Pancreas (tissue), 10 donors: Measurements from ENCODE around the gene ATP6V1F. TPM values are rescaled to one million over a fixed set of nuclear protein-coding genes. Genes with fewer than 3 reads are reported as not detected.

Experiments used
- ATAC-seq, 4 donors: fragments of 200-7000 bp; cut with Tn5 transposase; one replicate each; pipeline versions ENCODE4 v1.8.0 to v1.9.1; 2020; ENCODE audit warnings: mild to moderate bottlenecking in 4 of 4, moderate library complexity in 4 of 4
- DNase-seq, 6 donors: peaks; one replicate each; pipeline ENCODE4 v3.0.0-alpha.2; 2020
- FAIRE-seq: peaks from 2 replicates; lab custom pipeline; 2012; peaks lifted over from hg19 to GRCh38; lab: Jason Lieb, UNC
- H3K27ac ChIP-seq, 4 donors: fragments of 200-600 bp; sonication (generic); 1 replicate in 3 of 4; 2 replicates in 1 of 4; pipeline versions ENCODE4 v1.5.0 to v1.8.0; 2020
- H3K27me3 ChIP-seq, 4 donors: fragments of 200-600 bp; one replicate each; pipeline ENCODE4 v1.8.0; 2021
- H3K36me3 ChIP-seq, 3 donors: fragments of 200-600 bp; sonication (generic) in 1 of 3; one replicate each; pipeline versions ENCODE4 v1.5.0 to v1.8.0; 2020 to 2021
- H3K4me1 ChIP-seq, 3 donors: fragments of 200-600 bp; one replicate each; pipeline ENCODE4 v1.8.0; 2021
- H3K4me3 ChIP-seq, 4 donors: fragments of 200-600 bp; sonication (generic) in 2 of 4; one replicate each; pipeline versions ENCODE4 v1.5.0 to v1.8.0; 2020 to 2021
- H3K9me3 ChIP-seq, 4 donors: fragments of 200-600 bp; one replicate each; pipeline ENCODE4 v1.8.0; 2021
- WGBS, 2 donors: extraction: QIAGEN DNeasy Blood & Tissue Kit; methylation state at CpG; one replicate each; pipeline ENCODE4 v1.1.7; 2013; 5-methylcytosine and 5-hydroxymethylcytosine counted together
- intact Hi-C, 3 donors: fragments of 100-400 bp; cut with DNase I; formaldehyde crosslinking; loops; one replicate each; pipeline versions ENCODE4 v1.11.1 to v1.14.2; 2022
- polyA plus RNA-seq, 2 donors: library from polyadenylated mRNA; stranded (reverse); fragments of 200-250 nt; gene quantifications; one replicate each; pipeline ENCODE4 v1.2.3, GENCODE V29; 2013
- total RNA-seq, 6 donors: library from RNA; stranded (reverse); fragmentation: NEBNext Ultra II Directional in 4 of 6; extraction: Animal tissue kit (Norgen Biotek cat#: 25700) in 4 of 6; gene quantifications; one replicate each; pipeline versions ENCODE4 v1.2.1 to v1.2.4, GENCODE V29; 2021 to 2023
- TF ChIP-seq, protein P1 (sequence below), 4 donors: fragments of 200-600 bp; sonication (generic) in 3 of 4; IDR thresholded peaks; one replicate each; pipeline versions ENCODE4 v1.5.0 to v1.8.0; 2021; ENCODE audit warnings: antibody characterized with exemption in 4 of 4
- donor health status: healthy with polysubstance abuse.
- donor health status: DM: no; HTN: no; CAD: no; lungs with moderate emphysema.
- donor health status: DM: no; HTN: no; CAD: no.
- donor health status: control.
- donor health status: control.
- donor health status: Bipolar disorder and iron deficiency.
- donor health status: DM: yes; HTN: yes; CAD: no.
- donor health status: DM: no; HTN: no; CAD: no.
- donor health status: DM: no; HTN: no; CAD: no.
- donor health status: DM: yes; HTN: yes; CAD: no.

Gene ATP6V1F
- total and polyA plus RNA-seq, 8 donors: 28.1 to 96.9 (median 45.3) TPM

GRCh38 chr7:128858380-128859231 lies 4.0 kb upstream of the ATP6V1F start:
- no peak overlapping the region for H3K4me3 ChIP-seq
- no peak for FAIRE-seq
- peak in 1 of 6 donors; percentile 44 for DNase-seq
- no peak overlapping the region for H3K27ac ChIP-seq
- intact Hi-C loops: no loop called here
- H3K36me3 ChIP-seq: no peaks in the 10 kb centered on the region
- TF ChIP-seq, protein P1, sequence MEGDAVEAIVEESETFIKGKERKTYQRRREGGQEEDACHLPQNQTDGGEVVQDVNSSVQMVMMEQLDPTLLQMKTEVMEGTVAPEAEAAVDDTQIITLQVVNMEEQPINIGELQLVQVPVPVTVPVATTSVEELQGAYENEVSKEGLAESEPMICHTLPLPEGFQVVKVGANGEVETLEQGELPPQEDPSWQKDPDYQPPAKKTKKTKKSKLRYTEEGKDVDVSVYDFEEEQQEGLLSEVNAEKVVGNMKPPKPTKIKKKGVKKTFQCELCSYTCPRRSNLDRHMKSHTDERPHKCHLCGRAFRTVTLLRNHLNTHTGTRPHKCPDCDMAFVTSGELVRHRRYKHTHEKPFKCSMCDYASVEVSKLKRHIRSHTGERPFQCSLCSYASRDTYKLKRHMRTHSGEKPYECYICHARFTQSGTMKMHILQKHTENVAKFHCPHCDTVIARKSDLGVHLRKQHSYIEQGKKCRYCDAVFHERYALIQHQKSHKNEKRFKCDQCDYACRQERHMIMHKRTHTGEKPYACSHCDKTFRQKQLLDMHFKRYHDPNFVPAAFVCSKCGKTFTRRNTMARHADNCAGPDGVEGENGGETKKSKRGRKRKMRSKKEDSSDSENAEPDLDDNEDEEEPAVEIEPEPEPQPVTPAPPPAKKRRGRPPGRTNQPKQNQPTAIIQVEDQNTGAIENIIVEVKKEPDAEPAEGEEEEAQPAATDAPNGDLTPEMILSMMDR (IDR thresholded peaks at IDR 0.05): no peak
- no peaks in the 10 kb centered on the region for H3K9me3 ChIP-seq
- no peaks in the 10 kb centered on the region for H3K27me3 ChIP-seq
- no peak for ATAC-seq
- H3K4me1 ChIP-seq: peaks cover 0 to 4% (median 1%) of the 10 kb centered on the region in 3 donors
- WGBS, 2 donors: 74 to 79% methylated on average over 17 to 18 of the region's 18 CpGs

GRCh38 chr7:128859232-128860157 lies 3.2 kb upstream of the ATP6V1F start:
- 54 to 72% methylated on average over 12 of the region's 12 CpGs for WGBS, 2 donors
- H3K4me1 ChIP-seq: peaks cover 0 to 9% (median 7%) of the 10 kb centered on the region in 3 donors
- H3K36me3 ChIP-seq: no peaks in the 10 kb centered on the region
- DNase-seq: no peak
- TF ChIP-seq, protein P1 (IDR thresholded peaks at IDR 0.05): no peak
- H3K9me3 ChIP-seq: no peaks in the 10 kb centered on the region
- H3K27ac ChIP-seq: no peak overlapping the region
- intact Hi-C loops: no loop called here
- no peaks in the 10 kb centered on the region for H3K27me3 ChIP-seq
- ATAC-seq: no peak
- no peak for FAIRE-seq
- H3K4me3 ChIP-seq: no peak overlapping the region

DNA sequence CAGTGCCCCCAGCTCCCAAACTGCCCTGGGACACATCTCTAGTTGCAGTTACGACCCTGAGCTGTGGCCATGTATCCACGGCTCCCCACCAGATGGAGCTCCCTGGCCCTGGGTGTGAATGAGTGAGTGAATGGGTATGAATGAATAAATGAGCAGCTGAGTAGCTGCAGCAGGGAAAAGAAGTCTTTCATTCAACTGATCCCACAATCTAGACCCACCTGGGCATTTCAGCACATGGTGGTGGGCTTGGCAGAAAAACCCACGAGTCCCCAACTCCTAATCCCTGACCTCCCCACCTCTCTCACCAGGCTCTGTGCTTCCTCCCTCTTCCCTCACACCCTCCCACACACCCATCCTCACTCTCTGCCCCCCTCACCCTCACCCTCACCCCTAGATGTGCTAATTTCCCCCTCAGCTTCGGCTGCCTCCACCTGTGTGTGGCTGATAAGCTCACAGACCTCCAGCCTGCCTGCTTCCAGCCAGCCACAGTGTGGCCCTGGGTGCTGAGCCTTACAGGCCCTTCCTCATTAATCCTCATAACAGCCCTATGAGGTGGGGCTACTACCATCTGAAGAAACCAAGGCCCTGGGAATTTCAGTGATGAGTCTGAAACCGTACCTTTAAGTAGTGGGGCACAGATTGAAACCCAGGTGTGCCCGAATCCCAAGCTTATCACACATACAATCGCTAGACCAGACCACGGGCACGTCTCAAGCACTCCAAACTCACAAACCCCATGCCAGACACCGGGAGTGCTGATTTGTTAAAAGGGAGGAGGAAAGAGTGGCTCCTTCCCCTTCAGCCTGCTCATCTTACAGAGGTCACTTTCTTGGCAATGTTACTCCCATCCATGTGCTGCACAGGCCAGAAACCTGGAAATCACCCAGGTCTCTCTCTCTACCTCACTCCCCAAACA lies 2.2 kb upstream of the ATP6V1F start:
- intact Hi-C loops: no loop called here

DNA sequence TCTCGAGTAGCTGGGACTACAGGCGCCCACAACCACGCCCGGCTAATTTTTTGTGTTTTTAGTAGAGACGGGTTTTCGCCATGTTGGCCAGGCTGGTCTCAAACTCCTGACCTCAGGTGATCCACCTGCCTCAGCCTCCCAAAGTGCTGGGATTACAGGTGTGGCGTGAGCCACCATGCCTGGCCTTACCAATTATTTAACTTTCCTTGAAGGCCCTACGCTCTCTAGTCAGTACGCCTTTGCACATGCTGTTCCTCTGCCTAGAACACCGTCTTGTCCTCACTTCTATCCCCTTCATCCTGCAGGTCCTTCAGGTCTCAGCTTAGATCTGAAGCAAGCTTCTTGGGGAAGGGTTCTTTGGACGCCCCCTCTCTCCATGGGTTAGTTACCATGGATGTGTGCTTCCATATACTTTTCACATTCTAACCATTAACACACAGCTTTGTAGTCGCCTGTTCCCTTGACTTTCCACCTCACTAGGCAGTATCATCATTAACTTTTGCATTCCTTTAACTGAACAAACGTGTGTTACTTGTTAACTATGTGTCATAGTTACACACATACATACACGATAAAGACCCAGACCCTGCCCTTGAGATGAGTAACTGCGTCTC lies 592 bp upstream of the ATP6V1F start:
- TF ChIP-seq, protein P1 (IDR thresholded peaks at IDR 0.05): no peak
- H3K27ac ChIP-seq: no peak overlapping the region
- FAIRE-seq (no peak), DNase-seq (no peak), ATAC-seq (no peak)
- WGBS, 2 donors: 72% methylated on average over 15 of the region's 15 CpGs
- intact Hi-C loops: no loop called here
- peaks cover 0 to 9% (median 7%) of the 10 kb centered on the region in 3 donors for H3K4me1 ChIP-seq
- H3K36me3 ChIP-seq: no peaks in the 10 kb centered on the region
- H3K4me3 ChIP-seq: peak overlapping the region in 2 of 4 donors; percentile 64 to 74
- H3K27me3 ChIP-seq: no peaks in the 10 kb centered on the region
- H3K9me3 ChIP-seq: no peaks in the 10 kb centered on the region

More for the DNA sequence above, 2.2 kb upstream of the ATP6V1F start:
- Histone ChIP-seq H3K36me3 (no peaks in the 10 kb centered on the region), H3K27me3 (no peaks in the 10 kb centered on the region), H3K27ac (no peak overlapping the region), H3K9me3 (no peaks in the 10 kb centered on the region), H3K4me1 (peaks cover 0 to 9% (median 7%) of the 10 kb centered on the region in 3 donors), H3K4me3 (no peak overlapping the region)
- TF ChIP-seq, protein P1 (IDR thresholded peaks at IDR 0.05): no peak
- WGBS, 2 donors: 45 to 48% methylated on average over 10 of the region's 10 CpGs
- ATAC-seq (no peak), DNase-seq (peak in 1 of 6 donors; percentile 39), FAIRE-seq (no peak)
